Skin of body (tissue), 2 donors: Measurements from ENCODE around the gene PDXK. TPM values are rescaled to one million over a fixed set of nuclear protein-coding genes. Genes with fewer than 3 reads are reported as not detected.
"Not testable (repeated sequence)": the region's sequence is repeated elsewhere in the genome, so short reads cannot be mapped to it uniquely, and the experiment has no call there.

Experiments used
- DNase-seq: peaks from one replicate; lab custom pipeline; 2025; lab: John Stamatoyannopoulos, UW
- total RNA-seq: library from RNA; depleted of rRNA; stranded (reverse); fragments of >200 nt; gene quantifications from one replicate; pipeline ENCODE4 v1.2.3, GENCODE V29; 2014

PDXK gene
- total RNA-seq, 1 donor from 2014 or later: 38.8 TPM

DNA sequence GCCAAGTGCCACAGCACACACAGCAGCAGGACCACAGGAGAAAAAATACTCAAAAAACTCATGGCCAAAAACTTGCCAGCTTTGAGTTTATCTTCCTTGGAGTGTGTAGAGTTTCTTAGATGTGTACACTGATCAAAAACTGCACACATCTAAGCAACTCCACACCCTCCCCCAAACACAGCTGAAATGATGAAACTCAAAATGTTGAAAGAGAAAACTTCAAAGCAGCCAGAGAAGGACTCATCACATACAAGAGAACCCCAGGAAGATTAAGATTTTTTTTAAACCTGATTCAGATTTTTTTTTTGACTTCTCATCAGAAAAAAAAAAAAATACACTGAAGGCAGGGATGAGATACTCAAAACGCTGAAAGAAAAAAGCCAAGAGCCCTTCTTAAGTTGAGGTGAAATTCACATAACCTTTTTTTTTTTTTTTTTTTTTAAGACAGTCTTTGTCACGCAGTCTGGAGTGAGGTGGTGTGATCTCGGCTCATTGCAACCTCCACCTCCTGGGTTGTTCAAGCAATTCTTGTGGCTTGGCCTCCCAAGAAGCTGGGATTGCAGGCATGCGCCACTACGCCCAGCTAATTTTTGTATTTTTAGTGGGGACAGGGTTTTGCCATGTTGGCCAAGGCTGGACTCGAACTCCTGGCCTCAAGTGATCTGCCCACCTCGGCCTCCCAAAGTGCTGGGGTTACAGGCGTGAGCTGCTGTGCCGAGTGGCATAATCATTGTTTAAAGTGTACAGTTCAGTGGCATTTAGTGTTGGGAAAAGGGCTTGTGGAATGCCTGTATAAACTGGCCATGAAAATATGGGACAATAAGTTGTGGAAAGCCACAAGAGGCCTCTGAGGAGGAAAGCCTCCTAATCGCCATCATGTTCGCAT, 20.9 kb upstream of the PDXK start:
- DNase-seq: no peak

DNA sequence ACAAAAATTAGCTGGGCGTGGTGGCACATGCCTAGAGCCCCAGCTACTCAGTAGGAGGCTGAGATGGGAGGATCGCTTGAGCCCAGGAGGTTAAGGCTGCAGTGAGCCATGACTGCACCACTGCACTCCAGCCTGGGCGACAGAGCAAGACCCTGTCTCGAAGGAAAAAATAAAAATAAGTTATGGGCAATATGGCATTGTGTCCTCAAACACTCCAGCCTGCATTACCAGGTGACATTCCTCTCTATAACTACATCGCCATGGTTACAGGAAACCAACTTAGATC, 19.5 kb upstream of the PDXK start:
- not testable (repeated sequence) for DNase-seq

DNA sequence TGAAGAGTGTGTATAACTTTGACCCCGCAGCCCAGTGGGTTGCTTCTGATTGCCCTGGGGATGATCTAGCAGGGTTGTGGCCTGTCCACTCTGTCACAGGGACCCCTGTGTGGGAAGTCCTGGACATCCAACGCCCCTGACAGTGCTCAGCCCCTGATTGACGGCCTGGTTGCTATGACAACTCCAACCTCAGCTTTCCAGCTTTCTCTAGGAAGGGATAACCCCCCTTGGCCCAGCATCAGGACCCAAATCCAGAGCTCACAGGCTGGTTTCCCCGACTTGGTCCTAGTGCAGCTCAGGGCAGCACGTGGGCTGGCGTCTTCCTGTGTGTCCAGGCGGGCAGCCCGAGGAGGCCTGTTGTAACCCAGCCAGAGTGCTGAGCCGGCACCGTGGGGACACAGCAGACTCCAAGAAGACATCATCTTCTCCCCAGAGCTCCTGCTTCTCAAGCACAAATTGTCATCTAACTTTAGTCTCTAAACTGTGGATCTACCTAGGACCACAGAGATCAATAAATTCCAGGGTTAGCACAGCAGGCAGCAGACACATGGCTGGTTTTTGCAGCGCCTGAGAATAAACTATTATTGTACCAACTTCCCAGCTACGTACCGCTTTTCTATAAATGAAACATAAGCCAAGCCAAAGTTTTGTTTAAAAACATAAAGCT, 18.9 kb upstream of the PDXK start:
- DNase-seq: no peak

DNA sequence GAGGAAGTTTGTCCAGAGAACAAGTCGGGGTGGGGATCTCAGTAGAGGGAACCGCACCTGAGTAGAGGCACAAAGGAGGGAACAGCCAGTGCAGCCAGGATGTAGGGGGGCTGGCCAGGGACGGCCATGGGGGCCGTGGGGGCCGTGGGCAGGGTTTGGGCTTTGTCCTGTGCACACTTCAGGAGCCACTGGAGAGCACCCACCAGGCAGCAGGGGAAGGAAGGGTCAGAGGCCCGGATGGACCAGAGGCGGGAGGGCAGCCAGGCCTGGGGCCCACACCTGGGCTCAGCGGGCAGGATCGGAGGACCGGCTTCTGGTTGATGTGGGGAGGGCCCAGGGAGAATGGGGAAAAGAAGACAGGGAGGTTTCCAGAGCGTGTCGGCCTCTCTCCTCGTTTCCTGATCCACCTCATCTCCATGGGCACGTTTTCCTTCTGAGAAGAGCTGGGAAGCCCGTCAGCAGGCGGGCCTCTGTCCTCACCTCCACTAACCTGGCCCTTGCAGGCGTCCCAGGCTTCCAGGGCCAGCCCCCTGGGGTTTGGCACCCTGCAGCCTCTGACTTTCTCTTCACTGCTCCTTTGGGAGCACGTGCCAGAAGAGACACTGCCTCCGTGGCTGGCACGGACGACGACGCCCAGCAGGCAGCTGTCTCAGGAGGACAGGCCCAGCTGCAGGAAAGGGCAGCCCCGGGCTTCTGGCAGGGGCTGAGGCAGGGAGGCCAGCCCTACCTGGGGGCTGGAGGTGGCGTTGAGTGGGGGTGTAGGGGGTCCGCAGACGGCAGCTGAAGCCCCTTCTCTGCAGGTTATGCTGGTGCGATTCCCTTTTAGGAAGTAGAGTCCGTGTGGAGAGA, 16.8 kb upstream of the PDXK start:
- DNase-seq: no peak

DNA sequence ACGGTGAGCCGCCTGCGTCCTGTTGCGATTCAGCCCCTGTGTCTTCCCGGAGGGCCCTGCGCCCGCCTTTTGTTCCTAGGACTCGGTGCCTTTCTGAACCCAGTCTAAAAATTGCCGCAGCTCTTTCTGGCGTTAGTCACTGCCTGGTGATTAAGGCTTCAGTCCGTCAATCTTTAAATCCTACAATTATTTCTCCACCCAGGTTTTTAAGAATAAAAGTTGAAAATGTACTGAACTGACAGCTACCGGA, 16.2 kb upstream of the PDXK start:
- DNase-seq: no peak

DNA sequence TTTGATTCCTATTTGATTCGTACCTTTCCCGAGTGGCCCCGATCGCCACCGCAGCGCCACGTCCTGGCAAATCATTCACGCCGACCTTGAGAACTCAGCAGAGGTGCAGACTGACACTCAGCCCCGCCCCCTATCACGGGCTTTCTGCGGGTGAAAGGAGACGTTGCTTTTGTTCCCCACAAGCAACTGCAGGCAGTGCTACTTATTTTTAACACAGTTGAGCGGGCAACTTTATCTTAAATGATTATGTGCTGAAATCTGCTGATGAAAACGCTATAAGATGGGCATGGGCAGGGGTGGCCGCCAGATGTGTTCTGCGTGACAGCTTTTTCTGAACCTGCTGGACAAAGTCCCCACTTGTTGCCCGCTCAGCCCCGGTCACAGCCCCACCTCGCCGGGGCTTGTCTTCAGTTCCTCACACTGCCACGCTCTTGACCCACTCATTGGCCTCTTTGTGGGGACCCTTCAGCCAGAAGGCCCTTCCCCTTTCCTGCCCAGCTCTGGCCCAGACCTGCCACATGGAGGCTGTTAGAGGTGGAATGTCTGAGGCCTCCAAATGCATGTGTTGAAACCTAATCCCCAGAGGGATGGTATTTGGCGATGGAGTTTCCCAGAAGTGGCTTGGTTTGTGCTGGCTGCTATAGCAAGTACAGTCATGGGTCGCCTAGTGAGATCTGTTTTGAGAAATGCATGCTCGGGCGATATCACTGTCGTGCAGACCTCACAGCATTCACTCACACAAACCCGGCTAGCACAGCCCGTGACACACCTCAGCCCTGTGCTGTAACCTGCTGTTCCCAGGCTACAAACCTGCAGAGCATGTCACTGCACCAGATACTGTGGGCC, 15.7 kb upstream of the PDXK start:
- peak; percentile 39 for DNase-seq

DNA sequence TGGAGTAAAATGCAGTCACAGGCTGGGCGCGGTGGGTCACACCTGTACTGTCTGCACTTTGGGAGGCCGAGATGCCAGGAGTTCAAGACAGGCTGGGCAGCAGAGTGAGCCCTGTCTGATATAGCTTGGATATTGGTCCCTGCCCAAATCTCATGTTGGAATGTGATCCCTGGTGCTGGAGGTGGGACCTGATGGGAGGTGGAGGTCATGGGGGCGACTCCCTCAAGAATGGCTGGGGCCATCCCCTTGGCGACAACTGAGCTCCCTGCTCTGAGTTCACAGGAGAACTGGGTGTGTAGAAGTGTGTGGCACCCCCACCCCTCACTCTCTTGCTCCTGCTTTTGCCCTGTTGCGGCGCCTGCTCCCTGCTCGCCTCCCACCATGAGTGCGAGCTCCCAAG, 11.5 kb upstream of the PDXK start:
- no peak for DNase-seq

DNA sequence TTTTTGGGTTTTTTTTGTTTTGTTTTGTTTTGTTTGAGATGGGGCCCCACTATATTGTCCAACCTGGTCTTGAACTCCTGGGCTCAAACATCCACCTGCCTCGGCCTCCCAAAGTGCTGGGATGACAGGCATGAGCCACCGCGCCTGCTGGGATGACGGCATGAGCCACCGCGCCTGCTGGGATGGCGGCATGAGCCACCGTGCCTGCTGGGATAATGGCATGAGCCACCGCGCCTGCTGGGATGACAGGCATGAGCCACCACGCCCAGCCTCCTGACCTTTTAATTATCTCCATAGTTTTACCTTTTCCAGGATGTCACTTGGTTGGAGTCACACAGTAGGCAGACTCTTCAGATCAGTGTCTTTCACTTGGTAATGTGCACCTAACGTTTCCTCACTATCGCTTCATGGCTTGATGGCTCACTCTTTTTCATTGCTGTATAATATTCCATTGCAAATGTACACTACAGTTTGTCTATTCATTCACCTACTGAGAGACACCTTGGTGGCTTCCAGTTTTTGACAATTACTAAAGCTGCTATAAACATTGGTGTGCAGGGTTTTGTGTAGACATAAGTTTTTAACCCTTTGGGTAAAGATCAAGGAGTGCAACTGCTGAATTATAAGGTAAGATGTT, 10.1 kb upstream of the PDXK start:
- DNase-seq: no peak

DNA sequence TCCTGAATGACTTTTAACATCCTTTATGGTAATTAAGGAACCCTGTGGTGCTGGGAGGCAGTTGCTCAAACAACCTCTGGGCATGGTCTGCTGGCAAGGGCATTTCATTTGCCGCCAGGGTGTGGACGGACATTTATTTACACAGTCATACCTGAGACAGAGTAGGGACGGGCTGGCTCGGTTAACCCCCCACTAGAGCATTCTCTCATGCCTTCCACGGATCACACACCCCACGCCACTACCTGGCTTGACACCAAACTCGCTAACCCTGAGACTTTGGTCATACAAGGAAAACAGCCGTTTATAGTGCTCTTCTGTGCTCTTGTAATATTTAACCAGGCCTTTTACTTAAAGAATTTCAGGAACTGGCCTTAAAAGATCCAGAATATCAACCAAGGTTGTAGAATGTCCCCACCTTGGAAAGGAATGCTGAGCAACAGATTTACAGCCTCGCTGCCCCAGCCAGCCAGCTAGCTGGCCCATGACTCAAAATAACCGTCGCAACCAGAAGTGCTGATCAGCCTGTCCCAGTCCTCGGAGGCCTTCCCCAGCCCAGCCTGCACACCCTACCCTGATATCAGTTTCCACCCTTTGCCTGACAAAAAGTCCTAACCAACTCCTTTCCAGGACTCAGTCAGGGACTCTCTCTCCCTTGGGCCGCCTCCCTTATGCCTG, 6.5 kb upstream of the PDXK start:
- no peak for DNase-seq

DNA sequence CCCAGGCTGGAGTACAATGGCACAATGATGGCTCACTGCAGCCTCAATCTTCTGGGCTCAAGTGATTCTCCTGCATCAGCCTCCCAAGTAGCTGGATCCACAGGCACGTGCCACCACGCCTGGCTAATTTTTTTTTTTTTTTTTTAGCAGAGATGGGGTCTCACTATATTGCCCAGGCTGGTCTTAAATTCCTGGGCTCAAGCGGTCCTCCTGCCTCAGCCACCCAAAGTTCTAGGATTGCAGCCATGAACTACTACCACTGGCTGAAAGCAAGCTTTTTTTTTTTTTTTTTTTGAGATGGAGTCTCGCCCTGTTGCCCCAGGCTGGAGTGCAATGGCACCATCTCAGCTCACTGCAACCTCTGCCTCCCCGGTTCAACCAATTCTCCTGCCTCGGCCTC, 5.8 kb upstream of the PDXK start:
- not testable (repeated sequence) for DNase-seq

DNA sequence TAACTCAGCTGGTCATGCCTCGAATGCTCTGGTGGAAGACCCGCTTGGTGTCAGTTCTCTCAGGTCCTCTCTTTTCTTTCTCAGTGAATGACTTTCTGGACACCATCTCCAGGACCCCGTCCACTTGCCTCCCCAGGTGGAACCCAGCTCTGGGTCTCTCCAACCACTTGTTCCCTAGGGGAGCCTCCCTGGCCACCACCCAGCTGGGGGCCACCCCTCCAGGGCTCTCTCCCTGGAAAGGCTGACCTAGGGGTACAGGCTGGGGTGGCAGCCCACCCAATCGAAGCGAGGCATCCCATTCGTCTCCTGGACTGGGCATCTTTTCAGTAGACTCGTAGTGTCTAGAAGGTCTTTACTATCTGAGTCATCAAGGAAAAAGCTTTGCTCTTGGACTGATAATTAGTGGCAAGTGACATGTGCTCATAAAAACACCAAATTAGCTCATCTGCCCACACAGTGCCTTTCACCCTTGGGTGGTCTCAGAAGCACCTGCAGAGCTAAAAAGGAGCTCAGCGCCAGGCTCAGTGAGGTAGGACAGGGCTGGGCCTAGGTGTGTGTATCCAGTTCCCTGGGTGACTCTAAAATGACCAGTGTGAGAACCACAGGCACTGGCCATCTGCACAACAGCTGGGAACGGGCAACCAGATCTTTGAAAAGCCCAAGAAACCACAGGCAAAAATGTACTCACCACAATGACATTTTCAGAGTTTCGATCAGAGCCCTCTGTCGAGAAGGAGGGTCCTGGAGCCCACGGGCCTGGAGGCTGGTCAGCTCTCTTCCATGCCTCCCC, 2.4 kb upstream of the PDXK start:
- no peak for DNase-seq

DNA sequence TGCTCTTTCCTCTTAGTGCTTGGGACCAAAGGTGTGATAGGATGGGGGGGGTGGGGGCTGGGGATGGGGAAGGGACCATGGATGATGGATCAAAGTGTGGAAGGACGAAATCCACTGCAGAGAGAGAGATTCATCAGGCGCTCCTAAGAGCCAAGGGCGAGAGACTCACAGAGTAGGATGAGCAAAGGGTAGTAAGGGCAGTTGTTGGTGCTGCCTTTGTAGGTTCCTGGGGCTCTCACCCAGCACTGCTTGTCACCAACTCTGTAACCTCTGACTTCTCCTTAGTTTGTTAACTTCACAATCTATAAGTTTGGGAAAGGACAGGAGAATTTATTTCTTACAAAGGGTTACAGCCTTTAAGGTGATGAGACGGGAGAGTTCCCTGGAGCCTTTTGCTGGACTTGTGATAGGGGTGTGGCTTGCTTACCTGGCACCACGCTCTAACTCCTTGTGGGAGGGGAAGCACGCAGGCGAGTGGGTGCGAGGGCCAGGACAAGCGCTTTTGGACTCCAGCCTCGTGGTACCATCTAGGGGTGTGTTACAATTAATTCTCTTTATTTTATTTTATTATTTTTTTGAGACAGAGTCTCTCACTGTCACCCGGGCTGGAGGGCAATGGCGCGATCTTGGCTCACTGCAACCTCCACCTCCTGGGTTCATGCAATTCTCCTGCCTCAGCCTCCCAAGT, 1.6 kb upstream of the PDXK start:
- DNase-seq: no peak

DNA sequence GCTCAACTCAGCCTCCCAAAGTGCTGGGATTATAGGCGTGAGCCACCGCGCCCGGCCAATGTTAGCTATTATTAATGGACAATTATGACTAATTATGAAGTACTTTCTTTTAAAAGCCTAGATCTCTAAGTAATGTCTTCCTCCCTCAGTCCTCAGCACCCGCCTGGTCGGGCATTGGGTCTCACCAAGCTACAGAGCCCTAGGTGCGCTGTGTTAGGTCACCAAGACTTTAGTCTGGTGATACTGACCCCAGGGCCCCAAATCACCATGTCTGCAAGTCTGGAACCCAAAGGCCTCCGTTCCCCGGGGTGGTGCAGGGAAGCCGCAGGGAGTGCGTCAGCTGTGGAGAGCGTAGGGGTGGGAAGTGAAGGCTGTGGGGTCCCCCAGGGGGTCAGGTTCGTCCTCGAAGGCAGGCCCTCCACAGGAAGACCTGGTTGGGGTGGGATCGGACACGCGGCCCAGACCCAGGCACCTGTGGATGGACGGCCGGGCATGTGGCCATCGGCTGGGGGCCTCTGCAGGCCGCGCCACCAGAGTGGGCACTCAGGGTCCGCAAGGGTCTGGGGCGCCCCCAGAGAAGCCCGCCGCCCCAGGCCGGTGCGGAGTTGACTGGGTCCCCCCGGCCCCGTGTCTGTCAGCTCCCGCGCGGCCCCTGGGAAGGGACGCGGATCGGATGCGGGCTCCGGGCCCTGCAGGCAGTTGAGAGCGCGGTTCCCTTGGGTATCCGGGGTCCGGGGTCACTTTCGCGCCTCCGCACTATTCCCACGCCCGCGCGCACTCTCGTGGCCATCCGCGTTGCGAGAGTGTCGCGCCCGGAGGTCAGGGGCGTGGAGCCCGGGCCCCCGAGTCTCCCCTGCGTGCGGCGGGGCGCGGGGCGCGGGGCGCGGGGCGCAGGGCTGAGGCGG, 710 bp upstream of the PDXK start:
- no peak for DNase-seq

DNA sequence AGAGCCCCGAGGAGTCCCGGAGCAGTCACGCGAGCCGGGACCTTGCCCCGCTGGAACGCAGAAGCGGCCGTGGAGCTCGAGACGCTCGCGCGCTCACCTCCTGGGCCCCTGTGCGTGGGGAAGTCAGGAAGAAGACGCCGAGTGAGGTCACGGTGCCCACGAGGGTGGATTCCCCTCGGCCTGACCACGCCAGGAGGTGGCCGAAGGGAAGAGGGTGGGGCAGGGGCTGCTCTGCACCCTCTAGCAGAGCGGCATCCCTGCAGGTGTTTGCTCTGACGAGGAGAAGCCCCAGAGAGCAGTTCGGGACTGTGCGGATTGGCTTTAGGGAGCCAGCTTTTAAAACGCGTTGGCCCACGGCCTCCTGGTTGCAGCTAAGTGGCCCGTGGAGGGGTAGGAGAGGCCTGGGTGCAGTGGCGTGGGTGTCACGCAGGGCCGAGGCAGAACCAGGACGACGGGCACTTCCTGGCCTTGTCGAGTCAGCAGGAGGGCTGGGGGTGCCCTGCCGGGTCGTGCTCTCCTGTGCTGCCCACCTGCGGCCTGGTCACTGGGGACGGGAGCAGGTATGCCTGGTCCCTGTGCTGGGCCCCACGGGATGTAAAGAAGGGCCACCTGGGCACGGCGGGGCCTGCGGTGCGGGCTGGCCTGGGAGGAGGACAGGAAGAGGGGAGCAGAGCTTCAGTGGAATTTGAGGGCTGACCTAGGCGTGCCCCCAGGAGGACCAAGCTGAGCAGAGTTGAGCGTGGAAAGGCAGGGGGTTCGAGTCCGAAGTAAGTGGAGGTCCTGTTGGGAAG, 1.0 kb downstream of the PDXK start:
- DNase-seq: no peak

DNA sequence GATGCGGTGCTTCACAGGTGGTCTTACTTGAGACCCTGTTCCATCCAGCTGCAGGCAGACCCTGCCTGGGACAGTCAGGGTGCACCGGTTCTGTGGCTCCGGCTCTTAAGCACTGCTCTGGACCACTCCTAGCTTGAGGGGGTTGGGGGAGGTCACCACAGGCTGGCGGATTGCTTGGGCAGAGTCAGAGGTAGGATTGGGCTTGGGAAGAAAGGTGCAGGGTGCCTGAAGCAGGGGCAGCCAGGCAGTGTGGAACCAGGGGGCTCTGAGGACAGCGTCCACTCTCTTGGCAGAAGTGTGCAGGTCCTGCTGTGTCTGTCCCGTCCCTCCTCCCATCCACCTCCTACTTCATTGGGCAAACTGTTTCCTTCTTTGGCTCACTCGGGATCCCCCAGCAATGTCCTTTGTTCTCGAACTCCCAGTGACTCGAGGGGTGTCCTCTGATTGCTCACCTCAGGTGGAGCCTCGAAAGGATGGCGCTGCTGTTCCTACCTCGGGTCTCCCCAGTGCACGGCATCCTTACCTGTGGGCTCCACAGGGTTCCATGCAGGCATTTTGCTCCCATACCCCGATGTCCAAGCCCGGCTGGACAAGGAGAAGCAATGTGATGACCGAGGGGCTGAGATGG, 1.7 kb downstream of the PDXK start:
- DNase-seq: no peak

DNA sequence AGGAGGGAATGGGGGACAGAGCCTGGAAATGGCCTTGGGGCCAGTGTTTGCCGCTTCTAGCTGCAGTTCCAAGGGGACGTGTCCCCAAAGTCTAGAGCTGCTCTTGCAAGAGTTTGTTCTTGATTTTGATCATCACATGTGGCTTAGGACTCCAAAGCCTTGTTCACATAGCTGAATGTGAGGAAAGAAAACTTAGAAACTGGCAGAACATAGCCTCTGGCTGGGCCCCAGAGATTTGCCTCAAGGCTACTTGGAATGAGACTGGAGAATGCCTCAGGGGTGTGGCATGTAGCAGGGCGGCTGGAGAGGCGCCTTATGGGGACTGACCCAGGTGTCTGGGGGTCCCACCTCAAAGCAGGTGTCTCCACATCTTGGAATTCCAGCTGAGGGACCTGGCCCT, 2.3 kb downstream of the PDXK start:
- no peak for DNase-seq

DNA sequence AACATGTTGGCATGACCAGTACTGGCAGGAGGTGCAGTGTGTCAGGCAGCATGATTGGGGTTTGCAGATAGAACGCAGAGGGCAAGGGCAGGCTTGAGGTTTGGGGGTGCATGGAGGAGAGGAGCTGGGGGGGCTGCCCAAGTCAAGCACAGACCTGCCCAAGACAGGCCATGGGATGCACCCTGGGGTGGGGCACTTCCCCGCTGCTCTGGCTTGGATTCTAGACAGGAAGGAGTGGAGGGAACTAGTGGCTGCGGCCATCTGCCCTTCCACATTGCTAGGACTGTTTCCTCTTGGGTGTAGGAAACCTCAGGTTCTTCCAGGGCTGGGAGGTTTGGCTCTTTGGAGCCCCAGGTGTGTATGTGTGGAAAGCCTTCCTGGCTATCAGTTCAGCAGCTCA, 3.0 kb downstream of the PDXK start:
- no peak for DNase-seq
